Uterus (tissue), 4 donors: ENCODE data around the gene ASIC2. TPM values are rescaled to one million over a fixed set of nuclear protein-coding genes. Genes with fewer than 3 reads are reported as not detected.
A peak's percentile ranks its signal among the peaks of the same experiment; 100 is the strongest.

Source experiments
- DNase-seq, 2 donors: peaks; one replicate each; pipeline ENCODE4 v3.0.0-alpha.2; 2019 to 2020
- H3K27ac ChIP-seq, 2 donors: fragments of 200-600 bp; sonication (generic); 1 replicate in 1 of 2; 2 replicates in 1 of 2; pipeline ENCODE4 v1.5.1; 2016 to 2018
- H3K27me3 ChIP-seq, 2 donors: fragments of 200-600 bp; sonication (generic); one replicate each; pipeline ENCODE4 v1.5.1; 2018 to 2019; ENCODE audit warnings: control low read depth in 1 of 2
- H3K36me3 ChIP-seq, 2 donors: fragments of 200-600 bp; sonication (generic); one replicate each; pipeline ENCODE4 v1.5.1; 2019; ENCODE audit warnings: control low read depth in 1 of 2
- H3K4me1 ChIP-seq, 2 donors: fragments of 200-600 bp; sonication (generic); one replicate each; pipeline ENCODE4 v1.5.1; 2018 to 2019; ENCODE audit warnings: control low read depth in 1 of 2
- H3K4me3 ChIP-seq, 2 donors: fragments of 200-600 bp; sonication (generic); 1 replicate in 1 of 2; 2 replicates in 1 of 2; pipeline ENCODE4 v1.5.1; 2018 to 2019; ENCODE audit warnings: mild to moderate bottlenecking in 1 of 2
- H3K9me3 ChIP-seq, 2 donors: fragments of 200-600 bp; sonication (generic); one replicate each; pipeline ENCODE4 v1.5.1; 2019; ENCODE audit warnings: control low read depth in 1 of 2
- CTCF ChIP-seq, 4 experiments: fragments of 200-600 bp in 2 of 4; fragments of 450-650 bp in 2 of 4; sonication (generic) in 2 of 4; IDR thresholded peaks; one replicate each; pipeline ENCODE4 v1.5.1; 2016 to 2019; ENCODE audit warnings: antibody characterized with exemption in 4 of 4, mild to moderate bottlenecking in 2 of 4, moderate library complexity in 1 of 4
- POLR2A ChIP-seq, 2 donors: fragments of 450-650 bp; IDR thresholded peaks; one replicate each; pipeline ENCODE4 v1.6.1; 2016; ENCODE audit warnings: antibody characterized with exemption in 2 of 2, mild to moderate bottlenecking in 1 of 2, moderate library complexity in 1 of 2
- intact Hi-C: fragments of 100-400 bp; cut with DNase I; formaldehyde crosslinking; loops from one replicate; pipeline ENCODE4 v1.15.1; 2023; ENCODE audit warnings: low total_unique reads
- total RNA-seq, 4 donors: library from RNA; depleted of rRNA in 3 of 4; stranded (reverse); fragments of >200 nt in 3 of 4; gene quantifications; one replicate each; pipeline versions ENCODE4 v1.1.0 to v1.2.4, GENCODE V29; 2014 to 2023
- donor health status: DM: yes; HTN: yes; CAD: no.

Gene ASIC2
- total RNA-seq, 4 donors from 2014 or later, result 1.2 to 1.4 TPM; not detected in 2

- no peak overlapping the region for H3K4me3 ChIP-seq
- TF ChIP-seq POLR2A (IDR thresholded peaks at IDR 0.05) (no peak), CTCF (IDR thresholded peaks at IDR 0.05) (no peak)
- H3K4me1 ChIP-seq, result no peaks in the 10 kb centered on the region
- H3K9me3 ChIP-seq, result no peaks in the 10 kb centered on the region
- H3K27me3 ChIP-seq, result no peaks in the 10 kb centered on the region
- intact Hi-C loops, result loop anchor here (10.0 kb wide), 1 partner anchor 83 kb away; no protein-coding TSS in a partner anchor
- DNase-seq, result no peak
- no peak overlapping the region for H3K27ac ChIP-seq
- H3K36me3 ChIP-seq, result no peaks in the 10 kb centered on the region
Measured at GRCh38 chr17:33097411-33097810, 195.7 kb downstream of the ASIC2 start.

DNA sequence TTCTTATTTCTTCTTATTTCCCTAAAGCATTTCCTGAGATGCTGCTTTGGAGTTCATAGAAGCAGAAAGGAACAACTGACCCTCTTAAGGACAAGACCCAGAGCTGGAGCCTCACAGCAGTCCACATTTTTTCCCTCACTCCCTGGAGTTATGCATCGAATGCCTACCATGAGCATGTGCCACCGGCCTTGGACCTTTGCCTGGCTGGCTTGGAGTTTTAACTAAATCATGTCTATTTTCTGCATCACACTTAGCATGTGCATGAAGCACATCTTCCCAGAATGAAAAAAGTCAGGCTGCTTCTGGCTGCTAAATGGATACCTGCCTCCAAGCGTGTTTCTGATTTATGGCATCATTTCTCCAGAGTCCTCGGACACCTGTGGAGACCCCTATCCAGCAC, 196.9 kb downstream of the ASIC2 start:
- Histone ChIP-seq H3K4me1 (no peaks in the 10 kb centered on the region), H3K4me3 (no peak overlapping the region), H3K27me3 (no peaks in the 10 kb centered on the region), H3K27ac (no peak overlapping the region), H3K9me3 (no peaks in the 10 kb centered on the region), H3K36me3 (no peaks in the 10 kb centered on the region)
- intact Hi-C loops, result loop anchor here (10.0 kb wide), 1 partner anchor 81 kb away; no protein-coding TSS in a partner anchor
- no peak for DNase-seq
- TF ChIP-seq POLR2A (IDR thresholded peaks at IDR 0.05) (no peak), CTCF (IDR thresholded peaks at IDR 0.05) (no peak)

DNA sequence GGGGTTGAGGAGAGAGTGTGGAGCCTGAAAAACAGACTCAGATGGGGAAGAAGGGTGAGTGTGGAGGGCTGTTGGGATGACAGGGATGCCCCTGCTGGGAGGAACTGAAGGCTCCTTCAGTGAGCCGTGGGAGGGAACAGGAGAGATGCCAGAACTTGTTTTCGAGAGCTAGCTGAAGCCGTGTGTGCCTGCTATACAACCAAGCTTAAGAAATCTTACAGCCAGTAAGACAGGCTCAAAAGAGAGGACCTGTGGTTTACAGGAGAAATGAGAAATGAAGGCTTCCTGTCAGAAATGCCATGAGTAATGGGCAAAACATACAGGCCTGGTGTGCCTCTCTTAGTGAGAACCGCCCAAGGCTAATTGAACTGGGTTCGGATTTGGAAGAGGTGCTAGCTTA, 201.8 kb downstream of the ASIC2 start:
- H3K36me3 ChIP-seq, result no peaks in the 10 kb centered on the region
- H3K27me3 ChIP-seq, result no peaks in the 10 kb centered on the region
- TF ChIP-seq CTCF (IDR thresholded peaks at IDR 0.05) (no peak), POLR2A (IDR thresholded peaks at IDR 0.05) (no peak)
- no peaks in the 10 kb centered on the region for H3K9me3 ChIP-seq
- no peaks in the 10 kb centered on the region for H3K4me1 ChIP-seq
- peak in 1 of 2 donors; percentile 30 for DNase-seq
- intact Hi-C loops, result loop anchor here (10.0 kb wide), 1 partner anchor 76 kb away; no protein-coding TSS in a partner anchor
- H3K27ac ChIP-seq, result no peak overlapping the region
- no peak overlapping the region for H3K4me3 ChIP-seq

DNA sequence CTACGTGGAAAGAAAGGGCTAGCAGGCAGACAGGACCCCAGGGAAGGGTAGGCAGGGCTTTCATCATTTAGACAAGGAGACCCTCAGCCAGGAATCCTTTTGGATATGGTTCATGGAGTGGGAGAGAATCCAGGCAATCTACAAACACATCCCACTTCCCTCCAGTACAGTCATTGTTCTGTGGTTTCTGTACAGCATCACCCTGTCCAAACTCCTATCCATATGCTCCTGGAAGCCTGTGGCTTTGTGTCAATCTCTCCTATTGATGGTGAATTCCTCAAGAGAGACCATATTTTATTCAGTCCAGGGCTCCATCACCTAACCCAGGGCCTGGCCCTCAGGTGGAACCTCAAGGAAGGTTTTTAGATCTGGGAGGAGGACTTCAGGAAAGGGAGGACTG, 202.3 kb downstream of the ASIC2 start:
- no peaks in the 10 kb centered on the region for H3K36me3 ChIP-seq
- no peak overlapping the region for H3K27ac ChIP-seq
- H3K27me3 ChIP-seq, result no peaks in the 10 kb centered on the region
- H3K9me3 ChIP-seq, result no peaks in the 10 kb centered on the region
- intact Hi-C loops, result loop anchor here (10.0 kb wide), 1 partner anchor 76 kb away; no protein-coding TSS in a partner anchor
- no peak overlapping the region for H3K4me3 ChIP-seq
- no peaks in the 10 kb centered on the region for H3K4me1 ChIP-seq
- DNase-seq, result no peak
- TF ChIP-seq CTCF (IDR thresholded peaks at IDR 0.05) (no peak), POLR2A (IDR thresholded peaks at IDR 0.05) (no peak)

GRCh38 chr17:33086878-33087277, 206.2 kb downstream of the ASIC2 start:
- Histone ChIP-seq H3K9me3 (no peaks in the 10 kb centered on the region), H3K27ac (no peak overlapping the region), H3K36me3 (no peaks in the 10 kb centered on the region), H3K4me3 (no peak overlapping the region), H3K27me3 (no peaks in the 10 kb centered on the region), H3K4me1 (no peaks in the 10 kb centered on the region)
- intact Hi-C loops, result no loop called here
- TF ChIP-seq POLR2A (IDR thresholded peaks at IDR 0.05) (no peak), CTCF (IDR thresholded peaks at IDR 0.05) (no peak)
- no peak for DNase-seq
